HEK293T (cell line): ENCODE results near the gene NPDC1.

Experiments used
- ARNT ChIP-seq: fragments of 450-650 bp; IDR thresholded peaks from 2 replicates; pipeline ENCODE4 v1.6.1; 2017; ENCODE audit warnings: mild to moderate bottlenecking
- ELF4 ChIP-seq: fragments of 450-650 bp; IDR thresholded peaks from 2 replicates; pipeline ENCODE4 v1.6.1; 2017; ENCODE audit warnings: antibody characterized with exemption
- FOXA1 ChIP-seq: fragments of 450-650 bp; IDR thresholded peaks from 2 replicates; pipeline ENCODE4 v1.6.1; 2016; ENCODE audit warnings: mild to moderate bottlenecking
- FOXM1 ChIP-seq: fragments of 450-650 bp; IDR thresholded peaks from 2 replicates; pipeline ENCODE4 v1.6.1; 2017; ENCODE audit warnings: mild to moderate bottlenecking, borderline replicate concordance
- LEF1 ChIP-seq: fragments of 450-650 bp; IDR thresholded peaks from 2 replicates; pipeline ENCODE4 v1.6.1; 2017; ENCODE audit warnings: mild to moderate bottlenecking, borderline replicate concordance
- NFRKB ChIP-seq: fragments of 450-650 bp; IDR thresholded peaks from 2 replicates; pipeline ENCODE4 v1.6.1; 2016; ENCODE audit warnings: mild to moderate bottlenecking, moderate library complexity
- SP1 ChIP-seq: fragments of 450-650 bp; IDR thresholded peaks from 2 replicates; pipeline ENCODE4 v1.6.1; 2017
- ZNF384 ChIP-seq: fragments of 450-650 bp; IDR thresholded peaks from 2 replicates; pipeline ENCODE4 v1.6.1; 2016

DNA sequence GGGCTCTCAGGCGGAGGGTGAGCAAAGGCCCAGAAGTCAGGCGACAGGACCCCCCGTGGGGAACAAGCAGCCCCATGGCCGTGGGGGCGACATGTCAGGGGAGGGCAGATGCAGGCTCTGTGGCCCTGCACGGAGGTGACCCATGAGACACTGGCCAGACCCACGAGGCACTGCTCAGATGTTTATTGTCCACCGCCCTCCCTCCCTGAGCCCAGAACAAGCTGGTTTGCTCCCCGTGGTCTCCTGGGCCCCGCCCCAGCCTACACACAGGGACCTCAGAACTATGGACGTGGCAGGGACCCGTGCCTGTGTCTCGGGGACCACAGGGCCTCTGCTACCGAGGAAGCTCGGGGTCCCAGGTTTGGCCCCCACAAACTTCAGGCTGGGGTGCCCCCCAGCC is 16.0 kb downstream of the NPDC1 start:
- no peak for TF ChIP-seq FOXM1
- no peak for TF ChIP-seq ARNT
- no peak for TF ChIP-seq ELF4
- TF ChIP-seq LEF1, result no peak
- TF ChIP-seq ZNF384, result no peak
- no peak for TF ChIP-seq FOXA1
- TF ChIP-seq SP1, result no peak
- no peak for TF ChIP-seq NFRKB
